Activated CD4-positive, alpha-beta T cell treated with anti-CD3 and anti-CD28 coated beads for 1 hour (primary cell): ENCODE results near the gene STYXL1.

Source experiments
- DNase-seq: peaks from one replicate; pipeline ENCODE4 v3.0.0-alpha.2; 2020

STYXL1 gene

GRCh38 chr7:75971961-75972763 lies 75.6 kb downstream of the STYXL1 start:
- no peak for DNase-seq

GRCh38 chr7:75971309-75971960 lies 76.4 kb downstream of the STYXL1 start:
- DNase-seq = no peak

GRCh38 chr7:75969704-75970498 lies 77.9 kb downstream of the STYXL1 start:
- DNase-seq = no peak

- no peak for DNase-seq
These were observed 78.6 kb downstream of the STYXL1 start for GRCh38 chr7:75969182-75969581.

- DNase-seq = no peak
These were observed 79.2 kb downstream of the STYXL1 start for GRCh38 chr7:75968561-75969001.

GRCh38 chr7:75968012-75968411 lies 79.8 kb downstream of the STYXL1 start:
- no peak for DNase-seq

- DNase-seq = no peak
These were observed 80.3 kb downstream of the STYXL1 start for GRCh38 chr7:75967487-75967997.

- no peak for DNase-seq
These were observed 80.7 kb downstream of the STYXL1 start for GRCh38 chr7:75967055-75967454.

GRCh38 chr7:75966190-75966961 lies 81.4 kb downstream of the STYXL1 start:
- no peak for DNase-seq

GRCh38 chr7:75965617-75966016 lies 82.2 kb downstream of the STYXL1 start:
- DNase-seq = no peak

- no peak for DNase-seq
These were observed 84.3 kb downstream of the STYXL1 start for GRCh38 chr7:75963381-75963995.

- no peak for DNase-seq
These were observed 85.0 kb downstream of the STYXL1 start for GRCh38 chr7:75962607-75963380.

GRCh38 chr7:75961218-75961617 lies 86.6 kb downstream of the STYXL1 start:
- no peak for DNase-seq

GRCh38 chr7:75960372-75960771 lies 87.4 kb downstream of the STYXL1 start:
- DNase-seq = no peak

GRCh38 chr7:75958802-75959543 lies 88.8 kb downstream of the STYXL1 start:
- no peak for DNase-seq

GRCh38 chr7:75957021-75957736 lies 90.6 kb downstream of the STYXL1 start:
- DNase-seq = no peak

GRCh38 chr7:75955331-75955955 lies 92.4 kb downstream of the STYXL1 start:
- DNase-seq = no peak

- DNase-seq = no peak
These were observed 93.9 kb downstream of the STYXL1 start for GRCh38 chr7:75953931-75954330.

GRCh38 chr7:75953431-75953830 lies 94.4 kb downstream of the STYXL1 start:
- DNase-seq = no peak
